DND-41 (cell line): Measurements from ENCODE around the gene CDAN1.

ENCODE experiments used
- ATAC-seq: fragments of 200-7000 bp; cut with Tn5 transposase; 3 replicates; pipeline ENCODE4 v1.9.1; 2021; ENCODE audit warnings: low read depth; ENCODE audit not compliant: insufficient read depth
- DNase-seq: peaks from one replicate; pipeline ENCODE4 v3.0.0-alpha.2; 2020
- H2AFZ ChIP-seq: 2 replicates; pipeline ENCODE4 v1.6.0; 2012; ENCODE audit warnings: low read depth, low read length
- H3K27ac ChIP-seq: 2 replicates; pipeline ENCODE4 v1.5.1; 2012; ENCODE audit warnings: low read length, inconsistent platforms
- H3K27me3 ChIP-seq: fragments of 200-600 bp; sonication (generic); 2 replicates; pipeline ENCODE4 v1.6.0; 2012; ENCODE audit warnings: low read length, mild to moderate bottlenecking, inconsistent platforms; ENCODE audit not compliant: insufficient read depth, poor library complexity
- H3K36me3 ChIP-seq: 2 replicates; pipeline ENCODE4 v1.5.1; 2012; ENCODE audit warnings: low read length, inconsistent platforms; ENCODE audit not compliant: insufficient read depth
- H3K4me1 ChIP-seq: 2 replicates; pipeline ENCODE4 v1.5.1; 2012; ENCODE audit warnings: mild to moderate bottlenecking, low read length; ENCODE audit not compliant: insufficient read depth
- H3K4me2 ChIP-seq: 2 replicates; pipeline ENCODE4 v1.6.0; 2012; ENCODE audit warnings: mild to moderate bottlenecking, moderate library complexity, low read length, inconsistent platforms; ENCODE audit not compliant: insufficient read depth
- H3K4me3 ChIP-seq, 2 experiments: fragments of 200-600 bp in 1 of 2; shearing (Covaris generic) in 1 of 2; 2 replicates each; pipeline ENCODE4 v1.5.1; 2012 to 2016; ENCODE audit warnings: inconsistent platforms in 2 of 2, low read length in 2 of 2, mild to moderate bottlenecking in 2 of 2, low read depth in 1 of 2, moderate library complexity in 1 of 2
- H3K79me2 ChIP-seq: 2 replicates; pipeline ENCODE4 v1.6.0; 2012; ENCODE audit warnings: low read length, inconsistent platforms; ENCODE audit not compliant: insufficient read depth
- H3K9ac ChIP-seq: 2 replicates; pipeline ENCODE4 v1.6.0; 2012; ENCODE audit warnings: low read depth, mild to moderate bottlenecking, inconsistent platforms, low read length, moderate library complexity
- H3K9me3 ChIP-seq: 2 replicates; pipeline ENCODE4 v1.5.1; 2012; ENCODE audit warnings: low read length, moderate library complexity, mild to moderate bottlenecking, inconsistent platforms; ENCODE audit not compliant: insufficient read depth, severe bottlenecking
- H4K20me1 ChIP-seq: 2 replicates; pipeline ENCODE4 v1.6.0; 2012; ENCODE audit warnings: low read length; ENCODE audit not compliant: insufficient read depth
- CTCF ChIP-seq: IDR thresholded peaks from 2 replicates; pipeline ENCODE4 v1.5.1; 2012; ENCODE audit warnings: borderline replicate concordance, low read length, moderate library complexity, mild to moderate bottlenecking; ENCODE audit not compliant: poor library complexity, severe bottlenecking; ENCODE audit errors: extremely low read depth
- EZH2 ChIP-seq: IDR thresholded peaks from 3 replicates; pipeline ENCODE4 v1.6.1; 2012; ENCODE audit warnings: borderline replicate concordance, low read depth, mild to moderate bottlenecking, moderate library complexity, low read length, inconsistent platforms; ENCODE audit not compliant: severe bottlenecking

Gene CDAN1

GRCh38 chr15:42733027-42733426 lies 3.9 kb downstream of the CDAN1 start:
- Histone ChIP-seq H3K27me3 (no peaks in the 10 kb centered on the region), H3K4me1 (peaks cover 28% of the 10 kb centered on the region), H3K4me3 (no peak overlapping the region), H2AFZ (no peak overlapping the region), H3K4me2 (no peak overlapping the region), H3K9ac (no peak overlapping the region), H3K79me2 (peaks cover 23% of the 10 kb centered on the region), H3K27ac (no peak overlapping the region), H4K20me1 (peaks cover 9% of the 10 kb centered on the region), H3K36me3 (peaks cover 76% of the 10 kb centered on the region), H3K9me3 (no peaks in the 10 kb centered on the region)
- no peak for ATAC-seq
- TF ChIP-seq EZH2, result no peak
- no peak for TF ChIP-seq CTCF
- DNase-seq, result no peak

GRCh38 chr15:42732095-42732827 lies 4.7 kb downstream of the CDAN1 start:
- Histone ChIP-seq H4K20me1 (peaks cover 9% of the 10 kb centered on the region), H3K9ac (no peak overlapping the region), H3K4me1 (peaks cover 21% of the 10 kb centered on the region), H3K27me3 (no peaks in the 10 kb centered on the region), H3K4me2 (no peak overlapping the region), H3K36me3 (peaks cover 84% of the 10 kb centered on the region), H3K27ac (no peak overlapping the region), H2AFZ (no peak overlapping the region), H3K4me3 (no peak overlapping the region), H3K9me3 (no peaks in the 10 kb centered on the region), H3K79me2 (peaks cover 23% of the 10 kb centered on the region)
- TF ChIP-seq EZH2 (no peak), CTCF (no peak)
- no peak for ATAC-seq
- no peak for DNase-seq

- no peak for TF ChIP-seq CTCF
- no peak for TF ChIP-seq EZH2
- H3K27me3 ChIP-seq, result no peaks in the 10 kb centered on the region
- DNase-seq (no peak), ATAC-seq (no peak)
- H3K36me3 ChIP-seq, result peaks cover 92% of the 10 kb centered on the region
- no peak overlapping the region for H3K9ac ChIP-seq
- H3K4me3 ChIP-seq, result no peak overlapping the region
- no peak overlapping the region for H3K27ac ChIP-seq
- H4K20me1 ChIP-seq, result peaks cover 9% of the 10 kb centered on the region
- H3K79me2 ChIP-seq, result peaks cover 19% of the 10 kb centered on the region
- peaks cover 20% of the 10 kb centered on the region for H3K4me1 ChIP-seq
- no peak overlapping the region for H3K4me2 ChIP-seq
- no peak overlapping the region for H2AFZ ChIP-seq
- H3K9me3 ChIP-seq, result no peaks in the 10 kb centered on the region
These were observed 5.5 kb downstream of the CDAN1 start for GRCh38 chr15:42731461-42731860.
